Renal cortical epithelial cell (primary cell): ENCODE data around the gene TTLL11. TPM values are rescaled to one million over a fixed set of nuclear protein-coding genes. Genes with fewer than 3 reads are reported as not detected.

ENCODE experiments used
- DNase-seq: peaks from one replicate; pipeline ENCODE4 v3.0.0-alpha.2; 2011; ENCODE audit warnings: low read depth
- total RNA-seq: library from RNA; depleted of rRNA; stranded (reverse); fragments of >200 nt; gene quantifications from 2 replicates; pipeline ENCODE4 v1.2.3, GENCODE V29; 2014

Gene TTLL11
- total RNA-seq, 1 donor from 2014 or later, result 6.7 TPM

DNA sequence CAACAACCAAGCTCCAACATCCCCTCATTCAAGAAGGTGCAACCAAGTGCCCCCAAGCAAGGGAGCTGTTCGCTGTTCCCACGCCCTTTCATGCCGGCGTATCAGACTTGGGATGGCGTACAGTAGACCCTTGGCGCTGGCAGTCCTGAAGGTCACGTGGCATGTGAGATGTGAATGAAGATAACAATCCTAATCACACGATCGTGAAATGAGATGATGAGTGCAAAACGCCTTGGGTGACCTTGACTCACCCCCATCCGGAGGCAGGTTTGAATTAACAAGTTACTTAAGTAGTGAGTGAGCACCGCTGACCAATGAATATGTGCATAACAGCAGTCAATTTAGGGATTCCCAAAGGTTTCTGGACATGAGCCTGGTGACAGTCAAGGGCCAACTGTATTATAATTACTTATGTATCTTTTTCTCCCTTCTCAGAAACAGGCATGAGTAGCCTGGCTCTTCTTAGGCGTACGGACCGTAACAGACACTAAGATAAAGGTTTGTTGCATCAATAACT is 150.2 kb downstream of the TTLL11 start:
- DNase-seq, result no peak

DNA sequence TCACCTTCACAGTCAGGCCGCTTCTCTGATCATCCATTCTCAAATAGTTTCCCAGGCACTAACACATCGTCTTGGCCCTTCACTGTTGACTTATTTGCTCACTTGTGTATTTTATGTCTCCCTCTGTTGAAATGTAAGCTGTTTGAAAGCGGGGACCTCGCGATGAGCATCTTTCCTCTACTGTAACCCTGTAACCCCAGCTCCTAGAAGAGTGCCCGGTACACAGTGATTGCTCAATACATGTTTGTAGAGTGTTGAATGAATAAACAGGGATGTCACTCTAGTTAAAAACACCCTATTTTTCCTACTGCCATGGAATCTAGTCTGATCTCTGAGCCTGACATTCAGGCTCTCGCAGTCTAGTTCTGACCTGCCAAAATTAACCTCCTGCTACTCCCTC is 150.8 kb downstream of the TTLL11 start:
- no peak for DNase-seq

DNA sequence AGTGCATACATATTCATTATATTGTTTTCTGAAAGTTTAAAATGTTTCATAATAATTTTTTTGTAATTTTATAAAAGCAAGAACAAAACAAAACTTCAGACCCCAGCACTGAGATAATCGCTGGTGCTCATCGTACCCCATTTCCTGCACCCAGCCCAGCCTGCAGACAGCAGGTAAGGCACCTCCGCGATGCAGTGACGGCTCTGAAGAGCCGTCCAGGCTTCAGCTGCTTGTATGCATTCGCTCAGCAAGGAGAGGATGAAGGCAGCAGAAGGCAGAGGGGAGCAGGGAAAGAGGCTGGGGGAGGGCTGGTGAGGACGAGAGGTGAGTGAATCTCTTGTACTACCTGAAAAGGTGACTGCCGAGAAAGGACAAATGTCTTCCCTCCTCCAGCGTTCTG is 153.5 kb downstream of the TTLL11 start:
- no peak for DNase-seq

DNA sequence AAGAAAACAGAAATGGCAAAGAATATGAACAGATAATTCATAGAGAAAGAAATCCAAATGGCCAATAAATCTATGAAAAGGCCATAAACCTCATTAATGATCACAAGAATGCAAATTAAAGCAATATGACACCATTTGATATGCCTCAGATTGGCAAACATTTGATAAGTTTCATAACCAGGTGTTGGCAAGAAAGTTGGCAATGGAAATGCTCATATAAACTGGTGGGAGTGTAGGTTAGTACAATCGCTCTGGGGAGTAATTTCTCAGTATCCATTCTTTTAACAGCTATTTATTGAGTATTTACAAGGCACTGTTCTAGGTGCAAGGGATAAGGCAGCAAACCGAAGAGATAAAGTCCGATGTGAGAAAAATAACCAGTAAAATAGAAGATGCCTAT is 154.5 kb downstream of the TTLL11 start:
- DNase-seq, result no peak

DNA sequence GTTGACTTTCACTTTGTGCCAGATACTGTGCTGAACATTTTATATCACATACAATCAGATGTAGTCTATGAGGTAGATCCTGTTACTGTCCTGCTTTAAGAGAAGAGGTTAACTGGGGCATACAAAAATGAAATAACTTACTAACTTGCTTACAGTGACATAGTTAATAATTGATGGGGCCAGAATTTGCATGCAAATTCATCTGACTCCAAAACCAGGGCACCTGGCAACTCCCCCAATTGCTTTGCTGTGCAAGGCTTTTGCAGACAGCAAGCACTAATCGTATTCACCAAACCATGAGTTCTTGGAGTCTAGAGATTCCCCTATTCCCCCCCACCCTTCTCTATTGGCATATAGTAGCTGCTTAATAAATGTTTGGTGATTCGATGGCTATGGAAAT is 155.9 kb downstream of the TTLL11 start:
- peak; percentile 35 for DNase-seq

DNA sequence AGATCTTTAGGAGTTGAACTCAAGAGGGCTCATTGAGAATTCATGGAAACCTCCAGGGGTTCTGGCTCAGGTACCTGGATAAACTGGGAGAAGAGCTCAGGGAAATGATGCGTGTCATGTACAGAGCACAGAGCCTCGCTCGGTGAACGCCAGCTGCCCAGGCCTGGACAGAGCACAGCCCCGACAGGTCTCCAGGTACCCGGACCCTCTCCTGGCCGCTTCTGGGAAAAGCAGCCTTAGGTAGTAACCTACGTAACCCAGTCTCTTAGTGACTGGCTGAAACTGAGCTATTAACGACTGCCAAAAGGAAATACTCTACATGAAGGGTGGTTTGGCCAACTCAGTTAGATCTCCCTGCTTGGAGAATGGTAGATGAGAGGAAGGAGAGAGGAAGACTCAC is 157.4 kb downstream of the TTLL11 start:
- no peak for DNase-seq

DNA sequence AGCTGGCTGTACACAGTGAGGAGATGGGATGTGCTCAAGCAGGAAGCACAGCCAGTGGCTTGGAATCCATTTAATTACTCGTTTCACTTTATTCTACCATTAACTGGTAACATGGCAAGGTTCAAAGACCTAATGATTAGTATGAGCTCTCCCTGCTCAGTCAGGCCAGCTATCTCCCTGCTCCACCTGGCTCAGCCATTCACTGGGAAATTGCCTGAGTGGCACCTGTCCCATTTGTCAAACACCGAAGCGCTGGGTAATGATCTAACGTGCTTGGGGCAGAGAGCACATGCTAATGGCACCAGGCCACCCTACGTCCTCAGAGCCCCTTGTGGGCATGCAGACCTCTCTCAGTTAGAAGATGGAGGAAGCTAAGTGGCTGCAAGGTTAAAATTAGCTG is 162.2 kb downstream of the TTLL11 start:
- no peak for DNase-seq

DNA sequence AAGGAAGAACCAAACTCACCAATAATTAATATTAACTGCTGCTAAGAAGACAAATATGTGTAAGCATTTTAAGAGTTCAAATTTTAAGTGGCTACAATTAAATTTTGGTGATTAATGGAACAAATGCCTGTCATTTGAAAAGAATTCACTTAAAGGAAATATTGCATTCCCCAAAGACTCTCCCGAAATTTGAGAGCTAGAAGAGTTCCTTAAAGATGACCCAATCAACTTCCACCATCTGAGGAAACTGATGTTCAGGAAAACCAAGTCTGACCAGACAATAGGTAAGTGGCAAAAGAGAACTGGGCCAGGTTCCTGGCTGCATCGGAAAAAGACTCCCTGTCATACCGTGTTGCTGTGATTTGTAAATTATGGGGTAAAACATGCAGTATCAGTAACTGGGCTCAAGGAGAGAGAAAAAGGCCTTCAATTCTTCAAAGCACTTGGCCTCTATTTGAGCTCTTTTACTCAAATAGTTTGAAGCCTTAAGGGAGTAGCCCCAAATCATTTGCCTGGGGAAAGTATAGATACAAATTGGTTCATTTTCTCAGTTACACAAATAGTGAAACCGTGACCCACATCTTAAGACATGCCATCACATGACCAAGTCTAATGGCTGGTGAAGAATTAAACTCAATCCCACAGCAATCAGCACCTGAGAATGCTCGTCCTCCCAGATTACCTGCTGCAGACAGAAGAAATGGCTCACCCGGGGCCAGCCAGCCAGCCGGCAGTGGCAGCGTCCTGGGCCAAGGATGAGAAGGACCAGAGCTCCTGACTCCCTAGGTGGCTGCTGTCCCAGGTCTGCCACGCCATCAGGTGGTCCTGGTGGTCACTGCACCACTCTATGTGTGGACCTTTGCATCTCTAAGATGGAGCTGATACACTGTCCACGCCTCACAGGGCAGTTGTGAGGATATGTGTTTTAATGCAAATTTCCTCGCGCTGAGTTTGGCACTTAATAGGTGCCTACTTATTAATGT is 162.9 kb downstream of the TTLL11 start:
- DNase-seq, result no peak

DNA sequence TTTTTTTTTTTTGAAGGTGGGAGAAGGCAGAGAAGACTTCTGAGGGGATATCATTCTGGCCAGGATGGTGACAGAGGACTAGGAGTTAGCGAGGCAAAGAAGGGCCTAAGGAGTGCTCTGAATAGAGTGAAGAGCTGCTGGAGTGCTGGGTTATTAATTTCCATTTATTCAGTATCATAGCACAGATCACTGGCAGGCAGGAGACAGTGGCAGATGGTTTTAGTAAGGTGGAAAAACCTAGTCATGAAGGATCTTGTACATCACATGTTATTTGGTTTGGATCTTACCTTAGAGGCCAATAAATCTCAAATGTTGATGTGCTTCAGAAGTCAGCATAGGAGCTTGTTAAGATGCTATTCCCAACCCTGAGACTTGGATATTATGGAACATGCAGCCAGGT is 165.5 kb downstream of the TTLL11 start:
- no peak for DNase-seq

DNA sequence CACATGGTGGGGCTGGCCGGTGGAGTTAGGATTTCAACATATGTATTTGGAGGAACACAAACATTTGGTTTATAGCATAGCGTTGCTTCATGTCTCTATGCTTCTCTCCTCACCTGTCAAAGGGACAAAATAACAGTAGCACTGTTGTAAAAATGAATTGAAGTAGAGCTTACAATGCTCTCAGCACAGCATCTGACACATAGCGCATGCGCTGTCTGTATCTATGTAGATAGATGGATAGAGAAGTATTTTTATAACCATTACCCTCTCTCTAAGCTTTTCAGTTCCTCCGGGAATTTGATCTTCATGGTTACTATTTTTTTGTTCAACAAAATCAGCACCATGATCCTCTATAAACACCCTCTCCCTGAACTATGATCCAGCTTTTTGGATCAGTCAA is 166.0 kb downstream of the TTLL11 start:
- no peak for DNase-seq

DNA sequence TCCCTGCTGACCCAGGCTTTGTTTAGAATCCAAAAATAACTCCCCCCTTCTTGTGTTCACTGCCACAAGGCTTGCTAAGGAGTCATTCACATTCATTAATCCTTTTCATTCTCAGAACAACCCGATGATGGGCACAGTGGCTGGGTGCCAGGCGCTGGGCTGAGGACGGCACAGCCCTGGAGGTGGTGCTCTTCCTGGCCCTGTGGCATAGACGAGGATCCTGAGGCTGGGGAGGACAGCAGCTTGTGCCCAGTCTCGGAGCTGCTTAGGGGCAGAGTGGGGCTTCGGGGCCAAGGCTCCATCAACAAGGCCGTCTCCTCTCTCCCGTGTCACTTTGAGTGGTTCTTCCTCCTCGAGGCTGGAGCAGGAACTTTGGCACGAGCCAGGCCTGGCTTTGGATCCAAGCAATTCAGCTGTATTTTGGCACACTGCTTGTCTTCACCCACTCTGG is 166.7 kb downstream of the TTLL11 start:
- DNase-seq, result no peak

DNA sequence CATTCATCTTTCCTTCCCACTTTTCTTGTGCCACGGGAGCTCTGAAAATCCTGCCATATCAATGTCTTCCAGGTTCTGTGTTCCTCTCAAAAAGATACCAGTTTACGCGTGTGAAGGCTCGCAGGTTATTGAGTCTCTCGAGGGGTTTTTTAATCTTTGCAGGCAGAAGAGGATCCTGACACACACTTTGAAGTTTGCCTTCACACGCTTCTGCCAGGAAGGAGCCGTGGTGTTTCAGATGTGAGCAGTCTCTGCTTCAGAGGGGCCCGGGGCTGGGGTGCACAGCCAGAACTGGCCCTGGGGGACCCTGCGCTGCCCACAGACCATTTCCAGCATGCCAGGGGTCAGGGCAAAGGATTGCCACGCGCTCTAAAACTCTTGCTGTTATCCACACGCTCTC is 167.2 kb downstream of the TTLL11 start:
- DNase-seq, result no peak

DNA sequence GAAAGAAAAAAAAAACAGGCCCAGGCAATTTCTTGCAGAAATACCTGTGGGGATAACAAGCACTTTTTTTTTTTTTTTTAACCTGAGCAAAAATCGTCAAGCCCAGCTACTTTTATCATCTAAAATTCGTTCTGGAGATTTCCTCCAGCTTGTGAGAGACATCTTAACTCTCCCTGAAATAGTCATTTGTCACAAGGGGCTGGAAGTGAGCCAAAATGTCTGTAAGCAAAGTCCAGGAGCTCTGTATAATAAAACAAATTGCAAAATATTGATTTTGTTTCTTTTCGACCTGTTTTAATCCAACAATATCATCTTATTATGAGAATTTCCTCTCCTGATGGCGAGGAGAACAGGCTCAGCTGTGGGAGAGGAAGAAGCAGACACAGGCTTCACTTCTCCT is 168.4 kb downstream of the TTLL11 start:
- DNase-seq, result no peak

DNA sequence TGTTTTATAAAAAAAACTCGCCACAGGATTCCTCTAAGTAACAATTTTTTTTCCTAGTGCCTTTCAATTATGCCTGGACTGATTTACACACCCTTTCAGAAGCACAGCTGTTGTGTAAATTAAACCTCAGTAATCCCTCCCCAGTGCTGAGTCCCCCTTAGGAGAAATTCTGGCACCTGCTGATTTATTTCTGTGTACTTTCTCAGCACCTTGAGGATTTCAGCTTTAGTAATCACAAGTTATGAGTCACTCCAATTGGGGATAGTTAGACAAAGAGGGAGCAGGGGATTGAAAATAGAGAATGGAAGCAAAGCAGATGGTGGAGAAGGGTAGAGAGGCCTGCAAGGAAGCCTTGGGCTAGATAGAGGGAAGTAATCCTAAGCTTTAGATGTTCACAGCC is 171.7 kb downstream of the TTLL11 start:
- DNase-seq, result peak; percentile 72

DNA sequence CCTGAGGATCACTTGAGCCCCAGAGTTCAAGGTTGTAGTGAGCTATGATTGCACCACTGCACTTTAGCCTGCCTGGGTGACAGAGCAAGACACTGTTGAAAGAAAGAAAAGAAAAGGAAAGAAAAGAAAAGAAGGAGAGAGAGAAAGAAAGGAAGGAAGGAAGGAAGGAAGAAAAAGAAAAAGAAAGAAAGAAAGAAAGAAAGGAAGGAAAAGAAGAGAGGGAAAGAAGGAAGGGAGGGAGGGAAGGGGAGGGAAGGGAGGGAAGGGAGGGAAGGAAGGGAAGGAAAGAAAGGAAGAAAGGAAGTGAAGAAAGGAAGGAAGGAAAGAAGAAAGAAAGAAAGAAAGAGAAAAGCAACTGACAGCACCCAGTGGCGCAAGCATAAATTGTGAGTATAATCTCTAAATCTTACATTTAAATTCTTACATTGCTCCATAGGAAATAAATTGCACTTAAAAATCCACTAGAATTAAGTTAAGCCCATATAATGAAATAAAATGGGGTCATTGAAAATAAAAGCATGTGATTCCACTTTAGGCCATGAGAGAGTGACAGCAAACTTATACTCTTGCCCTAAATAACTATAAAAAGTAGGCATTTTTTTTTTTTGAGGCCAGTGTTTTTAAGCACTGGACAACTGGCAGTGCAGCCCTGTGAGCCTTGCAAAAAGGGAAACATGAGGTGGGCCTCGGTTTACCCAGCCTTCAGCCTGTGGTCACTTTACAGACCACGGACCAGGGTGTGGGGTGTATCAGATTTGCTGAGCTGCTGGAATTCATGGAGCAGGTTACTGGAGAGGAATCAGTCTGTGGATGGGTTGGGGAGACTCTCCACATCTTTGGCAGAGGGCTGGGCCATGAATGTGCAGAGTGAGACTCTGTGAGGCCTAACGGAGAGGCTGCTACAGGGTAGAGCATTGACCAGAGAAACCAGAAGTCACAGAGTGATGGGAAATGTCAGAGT is 175.5 kb downstream of the TTLL11 start:
- no peak for DNase-seq

DNA sequence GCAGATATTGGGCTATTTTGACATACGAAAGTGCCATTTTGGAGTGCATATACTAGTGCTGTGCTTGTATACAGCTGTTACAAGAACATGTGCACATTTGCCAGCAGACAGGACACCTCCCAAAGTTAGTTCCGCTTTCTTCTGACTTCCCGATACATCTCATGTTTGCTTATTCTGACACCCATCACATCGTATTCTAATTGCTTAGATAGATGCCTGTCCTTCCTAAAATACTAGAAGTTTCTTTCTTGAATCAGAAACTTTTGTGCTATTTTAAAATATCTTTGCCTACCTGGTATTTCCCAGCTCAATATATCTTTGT is 177.8 kb downstream of the TTLL11 start:
- no peak for DNase-seq

DNA sequence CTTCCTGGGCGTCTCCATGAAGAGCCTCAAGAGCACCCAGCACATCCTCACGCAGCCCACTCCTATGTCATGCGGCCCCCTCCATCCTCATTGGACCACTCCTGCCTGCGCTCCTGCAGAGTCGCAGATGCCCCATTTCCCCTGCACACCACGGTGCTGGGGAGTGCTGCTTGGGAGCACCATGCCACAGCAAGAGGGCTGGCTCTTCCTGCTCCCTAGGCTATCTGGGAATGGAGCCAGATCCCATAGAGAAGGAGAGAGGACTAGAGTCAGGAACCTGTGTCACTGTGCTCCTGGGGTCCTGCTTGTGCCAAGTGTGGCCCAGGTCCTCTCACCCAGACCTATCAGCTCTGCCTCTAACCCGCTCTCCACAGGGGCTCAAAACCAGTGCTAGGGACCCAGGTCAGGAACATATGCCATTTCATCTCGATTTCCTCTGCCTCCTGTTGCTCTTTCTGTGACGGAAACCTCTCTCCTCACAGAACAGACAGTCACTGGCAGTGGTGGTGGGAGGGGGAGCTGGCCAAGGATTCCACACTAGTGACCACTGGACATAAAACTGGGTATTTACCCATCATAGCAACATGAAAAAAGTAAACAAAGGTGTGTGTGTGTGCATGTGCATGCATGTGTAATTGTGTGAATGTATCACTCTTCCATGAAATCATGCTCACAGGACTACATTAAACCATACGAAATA is 178.4 kb downstream of the TTLL11 start:
- no peak for DNase-seq

DNA sequence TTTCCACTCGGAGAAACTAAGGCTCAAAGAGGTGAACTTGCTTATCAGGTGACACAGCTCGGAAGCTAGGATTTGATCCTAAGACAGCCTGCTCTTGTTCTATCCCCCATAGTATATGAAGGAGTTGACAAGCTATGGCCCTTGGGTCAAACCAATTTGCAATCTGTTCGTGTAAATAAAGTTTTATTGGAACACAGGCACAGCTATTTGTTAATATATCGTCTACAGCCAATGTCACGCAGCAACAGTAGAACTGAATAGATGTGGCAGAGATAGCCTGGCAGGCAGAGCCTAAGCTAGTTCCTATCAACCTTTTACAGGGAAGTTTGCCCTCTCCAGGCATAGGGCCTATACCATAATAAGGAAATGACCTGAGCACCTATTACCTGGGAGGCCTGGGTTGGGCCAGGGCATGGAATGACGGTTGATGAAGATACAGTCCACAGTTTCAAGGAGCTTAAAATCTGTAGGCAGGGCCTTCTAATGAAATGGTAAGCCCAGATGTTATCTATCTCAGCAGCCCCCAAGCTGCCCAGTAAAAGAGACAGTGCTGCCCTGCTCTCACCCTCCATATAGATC is 179.0 kb downstream of the TTLL11 start:
- DNase-seq, result no peak

DNA sequence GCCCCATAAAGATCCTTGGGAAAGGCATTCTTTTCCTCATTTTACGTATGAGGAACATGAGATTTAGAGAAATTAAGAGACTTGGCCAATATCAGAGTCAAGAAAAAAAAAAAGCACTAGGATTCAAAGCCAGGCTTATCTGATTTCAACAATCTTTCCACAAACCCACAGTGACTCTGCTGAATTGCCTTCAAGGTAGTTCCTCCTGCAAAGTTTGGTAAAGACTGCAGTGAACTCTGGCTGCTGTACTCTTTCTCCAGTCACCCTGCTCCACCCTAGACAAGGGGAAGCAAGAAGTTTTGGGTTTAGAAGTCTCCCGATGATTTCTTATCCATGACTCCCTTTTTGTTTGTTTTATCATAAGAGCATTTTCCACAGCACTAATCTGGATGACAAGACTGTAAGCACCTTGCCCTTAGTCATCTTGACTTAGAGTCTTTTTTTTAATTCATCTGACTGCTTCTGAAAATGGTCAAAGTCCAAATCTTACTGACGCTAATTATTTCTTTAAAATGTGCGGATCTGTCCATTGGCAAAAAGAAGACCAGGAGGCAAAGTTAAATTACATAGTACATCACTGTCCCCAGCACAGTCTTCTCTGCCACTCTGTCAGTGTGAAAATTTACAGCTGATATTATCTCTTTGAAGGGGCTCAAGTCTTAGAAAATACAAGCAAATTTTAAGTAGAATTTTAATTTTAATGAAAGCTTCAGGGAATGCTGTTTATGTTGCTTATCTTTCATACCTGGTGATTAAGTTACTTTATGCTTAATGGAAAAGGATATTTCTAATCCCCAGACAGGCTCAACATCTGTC is 180.1 kb downstream of the TTLL11 start:
- DNase-seq, result no peak

DNA sequence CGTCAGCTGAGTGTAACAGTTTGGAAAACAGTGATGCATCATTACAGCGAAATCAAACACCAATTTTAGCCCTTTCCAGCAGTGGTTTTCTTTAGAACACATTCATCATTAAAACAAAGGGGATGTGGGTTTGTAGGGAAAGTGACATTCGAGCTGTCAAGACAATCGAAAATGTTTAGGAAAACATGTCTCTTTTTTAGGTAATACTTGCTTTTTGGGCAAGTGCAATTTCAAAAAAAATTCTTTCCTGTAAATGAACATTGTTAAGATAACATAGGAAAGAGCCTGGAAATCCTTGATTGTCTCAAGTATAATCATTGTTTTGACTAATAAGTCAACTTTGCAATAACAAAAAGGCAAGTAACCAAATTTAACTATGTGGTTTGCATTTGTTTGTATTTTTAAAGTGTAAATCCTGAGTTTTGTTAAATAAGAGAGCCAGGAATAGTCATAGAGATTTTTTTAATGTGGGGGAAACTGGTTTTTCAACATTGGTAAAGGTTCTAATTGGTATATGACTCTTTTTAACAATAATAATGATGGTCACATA is 182.5 kb downstream of the TTLL11 start:
- no peak for DNase-seq
